Stimulated activated CD4-positive, alpha-beta T cell treated with anti-CD3 and anti-CD28 coated beads, TNF-alpha, amount 100 ng/mL, for 24 hours (primary cell): ENCODE measurements around the gene DAPP1.
"Not testable (repeated sequence)": the region's sequence is repeated elsewhere in the genome, so short reads cannot be mapped to it uniquely, and the experiment has no call there.

Source experiments
- DNase-seq, 3 experiments: peaks; one replicate each; pipeline ENCODE4 v3.0.0-alpha.2; 2020; ENCODE audit warnings: low read depth in 3 of 3

The DAPP1 gene, protein sequence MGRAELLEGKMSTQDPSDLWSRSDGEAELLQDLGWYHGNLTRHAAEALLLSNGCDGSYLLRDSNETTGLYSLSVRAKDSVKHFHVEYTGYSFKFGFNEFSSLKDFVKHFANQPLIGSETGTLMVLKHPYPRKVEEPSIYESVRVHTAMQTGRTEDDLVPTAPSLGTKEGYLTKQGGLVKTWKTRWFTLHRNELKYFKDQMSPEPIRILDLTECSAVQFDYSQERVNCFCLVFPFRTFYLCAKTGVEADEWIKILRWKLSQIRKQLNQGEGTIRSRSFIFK

DNA sequence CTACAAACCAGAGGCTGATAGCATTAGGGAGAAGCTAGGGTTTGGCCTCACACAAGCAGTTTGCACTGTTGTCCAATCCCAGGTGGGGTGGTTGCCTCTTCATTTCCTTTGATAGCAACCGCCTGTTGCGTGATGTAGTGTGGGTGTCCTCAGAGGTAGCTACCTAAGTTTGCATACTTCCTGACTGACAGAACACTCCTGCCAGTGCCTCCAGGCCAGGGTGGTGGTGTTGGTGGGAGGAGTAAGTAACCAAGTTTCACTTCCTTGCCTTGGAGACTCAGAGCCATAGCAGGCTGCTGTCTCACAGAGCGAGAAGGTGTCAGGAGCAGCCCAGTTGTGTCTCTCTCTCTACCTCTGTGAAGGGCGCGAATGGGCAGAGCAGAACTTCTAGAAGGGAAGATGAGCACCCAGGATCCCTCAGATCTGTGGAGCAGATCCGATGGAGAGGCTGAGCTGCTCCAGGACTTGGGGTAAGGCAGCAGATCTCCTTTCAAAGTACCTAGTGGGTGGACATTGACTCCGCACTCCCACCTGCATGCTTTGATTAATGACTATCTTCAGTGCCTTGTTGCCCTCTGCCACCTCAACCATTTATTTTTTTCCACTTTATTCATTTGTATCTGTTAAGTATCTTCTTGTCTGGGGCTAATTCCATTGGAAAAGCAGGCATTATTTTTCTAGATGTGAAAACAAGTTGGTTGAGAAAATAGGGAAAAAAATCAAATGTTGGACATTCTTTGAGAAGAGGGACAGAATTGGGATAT, at the start of gene DAPP1:
Gene DAPP1, plus strand, starts transcription at position 283 of the 764 bp plus-strand sequence. Its CDS starts 87 bp downstream, at position 370.
- DNase-seq: peak; percentile 47 to 71 (median 57)

DNA sequence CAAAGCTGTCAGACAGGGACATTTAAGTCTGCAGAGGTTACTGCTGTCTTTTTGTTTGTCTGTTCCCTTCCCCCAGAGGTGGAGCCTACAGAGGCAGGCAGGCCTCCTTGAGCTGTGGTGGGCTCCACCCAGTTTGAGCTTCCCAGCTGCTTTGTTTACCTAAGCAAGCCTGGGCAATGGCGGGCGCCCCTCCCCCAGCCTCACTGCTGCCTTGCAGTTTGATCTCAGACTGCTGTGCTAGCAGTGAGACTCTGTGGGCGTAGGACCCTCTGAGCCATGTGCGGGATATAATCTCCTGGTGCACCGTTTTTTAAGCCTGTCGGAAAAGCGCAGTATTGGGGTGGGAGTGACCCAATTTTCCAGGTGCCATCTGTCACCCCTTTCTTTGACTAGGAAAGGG, 45.8 kb upstream of the DAPP1 start:
- not testable (repeated sequence) for DNase-seq

DNA sequence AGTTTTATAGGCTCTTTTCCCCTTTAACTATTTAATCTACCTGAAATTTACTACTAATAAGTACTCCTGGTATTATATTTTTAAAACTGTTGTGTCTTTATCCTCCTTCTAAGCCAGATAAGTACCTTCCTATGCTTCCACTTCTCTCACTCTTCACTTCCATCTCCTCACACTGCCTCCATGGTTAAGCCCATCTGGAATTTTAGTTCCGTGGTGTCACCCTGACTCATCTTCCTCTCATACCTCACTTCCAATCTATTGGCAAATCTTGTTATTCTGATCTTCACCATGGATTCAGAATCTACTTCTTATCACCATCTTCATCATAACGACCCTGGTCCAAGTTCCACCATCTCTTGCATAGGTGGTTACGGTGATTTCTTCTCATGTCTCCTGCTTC, 32.7 kb upstream of the DAPP1 start:
- DNase-seq: no peak

DNA sequence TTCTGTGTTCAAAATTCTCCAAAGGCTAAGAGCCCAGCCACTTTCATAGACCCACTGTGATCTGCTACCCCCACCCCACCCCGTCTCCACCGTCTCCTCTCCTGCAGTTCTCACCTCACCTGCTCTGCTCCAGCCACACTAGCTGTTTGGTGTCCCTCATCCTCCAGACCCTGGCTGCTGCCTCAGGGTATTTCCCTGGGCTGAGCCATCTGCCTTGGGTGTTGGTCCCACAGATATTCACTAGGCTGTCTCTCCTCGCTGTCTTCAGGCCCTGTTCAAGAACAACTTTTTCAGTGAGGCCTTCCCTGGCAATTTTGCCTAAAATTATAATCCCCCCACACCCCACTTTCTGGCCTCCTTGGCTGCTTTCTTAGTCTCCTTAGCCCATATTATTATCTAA, 31.8 kb upstream of the DAPP1 start:
- no peak for DNase-seq

DNA sequence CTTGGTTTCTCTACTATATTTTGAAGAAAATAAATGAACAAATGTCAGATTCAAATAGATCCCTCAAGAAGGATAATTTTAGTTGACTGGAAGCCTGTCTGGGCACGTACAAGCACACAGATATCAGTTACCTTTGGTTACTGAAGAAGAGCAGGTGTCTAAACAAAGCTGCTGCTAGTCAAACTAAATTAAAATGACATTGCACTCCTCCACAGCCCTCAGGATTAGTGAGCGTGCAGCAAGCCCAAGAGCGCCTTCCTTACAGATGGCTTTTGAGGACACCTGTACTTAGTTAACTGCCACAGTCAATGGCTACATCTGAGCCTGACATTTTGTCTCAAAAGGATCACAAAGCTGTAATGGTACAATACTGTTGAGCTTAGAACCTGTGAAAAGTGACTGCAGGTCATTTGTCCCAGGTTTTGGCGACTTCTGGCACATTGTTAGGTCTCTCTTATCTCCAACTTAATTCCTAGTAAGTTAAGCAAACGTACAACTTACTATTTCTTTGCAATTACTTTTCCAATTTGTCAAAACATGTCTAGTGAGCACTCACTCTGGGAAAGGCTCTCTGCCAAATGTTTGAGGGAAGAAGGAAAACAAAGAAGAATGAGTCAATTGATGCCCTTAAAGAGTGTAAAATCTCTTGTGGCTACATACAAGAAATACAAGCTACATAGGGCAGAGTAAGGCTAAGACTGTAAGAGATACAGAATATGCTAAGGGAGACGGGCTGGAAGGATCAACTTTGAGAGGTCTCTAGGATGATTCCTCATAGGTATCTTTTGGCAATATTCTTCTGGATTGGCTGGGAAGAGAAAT, 25.6 kb upstream of the DAPP1 start:
- no peak for DNase-seq

DNA sequence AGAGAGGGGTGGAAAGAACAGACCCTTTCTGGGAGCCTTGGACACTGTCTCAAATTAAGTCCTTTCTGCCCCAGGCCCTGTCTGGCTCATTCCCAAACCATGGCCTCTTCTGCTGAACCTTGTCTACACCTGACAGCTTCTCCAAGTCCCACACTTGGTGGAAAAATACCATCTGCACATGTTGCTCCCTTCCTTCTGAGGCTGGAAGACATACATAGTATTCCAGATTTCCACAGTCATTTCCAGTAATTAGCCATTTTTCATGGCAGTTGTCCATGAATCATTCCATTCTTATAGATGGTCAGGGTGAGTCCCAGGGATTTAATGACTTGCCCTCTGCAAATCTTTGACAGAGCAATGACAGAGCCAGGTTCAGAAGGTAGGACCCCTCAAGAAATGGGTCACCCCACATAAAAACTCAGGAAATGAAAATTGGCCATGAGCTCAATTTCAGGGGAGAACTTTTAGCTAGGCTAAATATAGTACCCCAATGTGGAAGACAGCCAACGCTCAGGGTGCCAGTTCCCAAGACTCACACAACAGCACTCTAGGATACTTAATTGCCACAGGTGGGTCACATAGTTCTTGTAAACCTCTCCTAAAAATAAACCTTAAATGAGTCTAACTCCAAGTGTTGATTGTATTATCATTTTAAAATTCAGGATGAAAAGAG, 16.2 kb upstream of the DAPP1 start:
- no peak for DNase-seq

DNA sequence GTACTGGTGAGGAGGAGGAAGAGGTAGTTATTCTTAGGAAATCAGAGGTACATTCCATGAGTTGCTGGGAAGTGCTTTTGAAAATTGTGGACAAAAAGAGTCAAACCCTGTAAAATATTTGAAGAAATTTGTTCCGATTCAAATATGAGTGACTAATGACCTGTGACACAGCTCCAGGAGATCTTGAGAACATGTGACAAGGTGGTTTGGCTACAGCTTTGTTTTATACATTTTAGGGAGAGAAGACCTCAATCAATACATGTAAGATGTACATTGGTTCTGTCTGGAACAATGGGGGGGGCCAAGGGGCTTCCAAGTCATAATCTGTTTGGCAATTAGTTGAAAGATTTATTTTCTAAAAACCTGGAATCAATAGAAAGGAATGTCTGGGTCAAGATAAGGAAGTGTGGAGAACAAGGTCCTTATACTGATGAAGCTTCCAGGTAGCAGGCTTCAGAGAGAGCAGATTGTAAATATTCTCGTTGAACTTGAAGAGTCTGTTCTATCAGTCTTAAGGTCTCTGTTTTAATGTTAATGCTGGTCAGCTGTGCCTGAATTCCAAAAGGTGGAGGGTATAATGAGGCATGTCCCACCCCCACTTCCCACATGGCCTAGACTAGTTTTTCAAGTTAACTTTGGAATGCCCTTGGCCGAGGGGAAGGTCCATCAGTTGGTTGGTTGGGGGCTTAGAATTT, 15.5 kb upstream of the DAPP1 start:
- DNase-seq: no peak

DNA sequence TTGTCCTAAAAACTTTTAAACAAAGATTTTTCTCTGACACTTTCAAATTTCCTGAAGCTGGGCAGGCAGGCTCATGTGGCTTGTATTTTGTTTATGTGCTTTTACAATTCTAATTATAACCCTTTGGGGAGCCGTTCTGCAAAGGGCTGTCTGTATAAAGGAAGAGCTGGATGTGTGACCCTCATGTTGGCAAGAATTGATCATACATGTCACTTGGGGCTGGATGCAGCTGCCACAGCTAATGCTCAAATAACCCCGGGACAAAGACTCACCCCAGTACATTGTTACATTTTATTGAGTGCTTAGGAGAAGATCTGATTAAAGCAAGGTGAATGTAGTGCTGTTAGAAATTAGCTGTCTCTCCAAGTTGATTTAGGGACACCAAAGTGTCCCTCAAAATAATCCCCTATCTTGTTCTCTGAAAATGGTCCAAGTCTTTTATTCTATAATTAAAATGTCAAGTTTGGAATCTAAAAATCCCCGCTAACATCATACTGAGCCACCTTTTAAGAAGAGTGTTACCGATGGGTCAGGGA, 13.0 kb upstream of the DAPP1 start:
- no peak for DNase-seq

DNA sequence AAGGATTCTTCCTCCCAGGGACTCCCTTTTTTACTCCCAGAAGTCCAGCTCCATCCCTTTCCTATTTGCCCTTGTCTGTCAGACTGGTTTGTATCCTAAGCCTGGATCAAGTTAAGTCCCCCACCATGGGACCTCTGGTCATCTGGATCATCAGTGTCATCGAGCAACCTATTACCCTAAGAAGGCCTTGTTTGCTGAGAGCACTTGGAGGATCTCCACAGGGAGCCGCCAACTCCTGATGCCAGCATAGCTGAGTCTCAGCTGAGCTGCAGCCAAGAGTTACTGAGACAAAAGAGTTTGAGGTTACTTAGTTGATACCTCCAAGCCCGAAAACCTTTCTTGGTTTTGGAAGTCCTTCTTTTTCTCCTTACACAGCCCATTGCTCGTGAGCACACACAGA, 10.1 kb upstream of the DAPP1 start:
- DNase-seq: no peak

DNA sequence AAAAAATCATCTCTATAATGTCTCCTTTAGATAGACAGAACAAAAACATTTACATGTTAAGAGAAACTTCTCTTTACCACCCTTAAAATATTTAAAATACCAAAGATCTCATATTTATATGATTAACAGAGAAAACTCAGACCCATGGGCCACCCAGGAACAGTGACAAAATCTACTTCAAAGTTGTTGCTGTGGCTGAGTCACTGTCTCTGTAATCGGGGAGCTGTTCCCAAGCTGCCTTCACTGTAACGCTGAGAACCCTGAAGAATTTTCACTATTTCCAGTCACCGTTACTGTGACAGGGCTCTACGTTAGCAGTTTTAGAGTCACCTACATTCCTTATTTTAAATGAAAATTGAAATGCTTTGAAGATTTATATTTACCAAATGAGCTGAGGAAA, 9.0 kb upstream of the DAPP1 start:
- DNase-seq: no peak

DNA sequence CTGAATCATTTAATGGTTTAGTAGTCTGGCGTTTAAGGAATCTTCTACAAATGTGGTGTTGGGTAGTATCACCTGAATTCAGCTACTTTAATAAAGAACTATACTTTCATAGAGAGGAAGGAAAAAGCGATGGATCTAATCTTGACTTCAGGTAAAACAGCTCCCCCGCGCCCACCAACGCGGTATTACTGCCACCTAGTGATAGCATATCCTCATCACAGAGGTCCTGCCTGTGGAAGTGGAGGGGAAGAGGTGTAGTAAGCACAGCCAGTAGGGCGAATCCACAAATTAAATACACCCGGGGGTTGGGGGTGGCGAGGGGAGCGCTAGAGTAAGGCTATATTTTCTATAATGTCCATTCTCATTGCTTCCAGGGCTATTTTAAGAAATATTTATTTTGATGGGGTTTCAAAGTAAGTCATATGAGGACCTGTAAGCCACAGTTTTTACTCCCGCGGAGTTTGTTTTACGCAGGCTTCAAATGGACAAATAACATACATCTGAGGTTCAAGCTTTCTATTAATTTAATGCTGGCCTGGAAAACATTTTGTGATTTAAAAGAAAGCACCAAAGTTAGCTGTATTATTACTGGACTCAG, 8.3 kb upstream of the DAPP1 start:
- peak; percentile 52 to 71 (median 63) for DNase-seq

DNA sequence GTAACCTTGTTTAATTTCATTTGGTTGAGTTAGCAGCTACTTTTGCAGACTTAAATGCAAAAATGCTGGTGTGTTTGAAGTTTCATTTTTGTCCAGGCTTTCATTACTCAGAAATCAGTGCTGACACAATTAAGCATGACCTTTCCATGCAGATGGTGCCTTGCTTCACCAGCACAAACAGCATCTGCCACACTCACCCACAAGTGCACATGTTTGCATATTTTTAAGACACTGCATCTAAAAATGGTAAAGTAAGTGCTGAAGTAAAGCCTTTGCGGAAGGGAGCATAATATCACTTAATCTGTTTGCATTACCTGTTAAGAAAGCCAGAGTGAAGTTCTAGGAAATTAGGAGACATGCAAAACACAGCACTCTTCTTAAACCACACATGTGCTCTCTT, 7.3 kb upstream of the DAPP1 start:
- no peak for DNase-seq

DNA sequence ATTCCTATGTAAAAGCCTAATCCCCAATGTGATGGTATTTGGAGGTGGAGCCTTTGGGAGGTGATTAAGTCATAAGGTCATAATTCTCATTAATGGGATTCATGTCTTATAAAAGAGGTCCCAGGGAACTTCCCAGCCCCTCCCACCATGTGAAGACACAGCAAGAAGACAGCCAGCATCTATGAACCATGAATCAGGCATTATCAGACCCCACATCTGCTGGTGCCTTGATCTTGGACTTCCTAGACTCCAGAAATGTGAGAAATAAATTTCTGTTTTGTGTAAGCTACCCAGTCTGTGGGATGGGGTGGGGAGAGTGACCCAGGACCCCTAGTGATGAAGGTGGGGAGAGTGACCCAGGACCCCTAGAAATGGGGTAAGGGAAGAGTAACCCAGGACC, 6.1 kb upstream of the DAPP1 start:
- no peak for DNase-seq

DNA sequence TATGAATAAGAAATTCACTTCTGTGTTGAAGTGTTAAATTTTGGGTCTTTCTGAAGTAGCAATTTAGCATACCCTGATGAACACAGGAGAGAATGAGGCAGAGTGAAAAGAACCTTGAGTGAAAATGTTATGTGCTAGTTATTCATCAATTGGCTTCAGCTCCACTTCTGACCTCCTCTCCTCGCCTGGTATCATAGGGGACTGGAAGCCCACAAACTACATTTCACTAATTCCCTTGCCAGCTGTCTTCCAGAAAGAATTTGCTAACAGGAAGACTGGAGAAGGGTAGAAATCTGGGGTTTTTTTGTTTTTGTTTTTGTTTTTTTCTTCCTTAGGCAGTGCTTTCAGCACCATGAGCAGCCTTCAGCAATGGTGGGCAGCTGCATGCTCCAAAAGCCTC, 5.5 kb upstream of the DAPP1 start:
- no peak for DNase-seq

DNA sequence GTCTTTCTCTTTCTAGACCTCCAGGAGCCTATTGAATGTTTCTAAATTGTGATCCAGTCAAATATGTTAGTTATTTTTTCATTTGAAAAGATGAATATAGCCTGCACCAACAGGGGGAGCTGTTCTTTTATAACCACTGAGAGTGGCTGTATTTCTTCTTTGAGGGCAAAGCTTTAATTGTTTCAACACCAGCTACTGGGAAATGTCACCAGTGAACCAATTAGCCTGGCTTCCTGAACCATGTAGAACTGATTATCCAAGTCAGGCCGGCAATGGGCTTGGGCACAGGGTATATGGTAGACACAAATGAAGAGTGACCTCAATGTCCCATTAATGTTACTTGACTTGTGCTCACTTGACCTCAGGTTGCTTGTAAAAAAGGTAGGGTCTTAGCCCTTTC, 4.8 kb upstream of the DAPP1 start:
- peak; percentile 19 to 52 (median 20) for DNase-seq

DNA sequence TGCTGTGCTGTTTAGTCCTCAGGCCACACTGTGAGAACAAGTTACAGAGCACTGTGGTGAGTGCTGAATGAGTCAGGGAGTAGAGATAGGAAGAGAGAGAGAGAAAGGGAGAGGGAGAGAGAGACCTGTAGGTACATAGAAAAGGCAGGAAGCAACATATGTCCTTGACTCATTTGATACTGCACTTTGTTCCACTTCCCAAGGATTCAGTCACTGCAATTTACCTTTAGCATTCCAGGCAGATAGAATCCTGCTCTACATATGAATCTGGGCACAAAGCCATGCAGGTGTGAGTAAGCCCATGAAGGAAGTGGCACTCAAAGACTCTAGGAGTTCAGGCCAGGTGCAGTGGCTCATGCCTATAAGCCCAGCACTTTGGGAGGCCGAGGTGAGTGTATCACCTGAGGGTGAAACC, 1.0 kb upstream of the DAPP1 start:
- DNase-seq: no peak

DNA sequence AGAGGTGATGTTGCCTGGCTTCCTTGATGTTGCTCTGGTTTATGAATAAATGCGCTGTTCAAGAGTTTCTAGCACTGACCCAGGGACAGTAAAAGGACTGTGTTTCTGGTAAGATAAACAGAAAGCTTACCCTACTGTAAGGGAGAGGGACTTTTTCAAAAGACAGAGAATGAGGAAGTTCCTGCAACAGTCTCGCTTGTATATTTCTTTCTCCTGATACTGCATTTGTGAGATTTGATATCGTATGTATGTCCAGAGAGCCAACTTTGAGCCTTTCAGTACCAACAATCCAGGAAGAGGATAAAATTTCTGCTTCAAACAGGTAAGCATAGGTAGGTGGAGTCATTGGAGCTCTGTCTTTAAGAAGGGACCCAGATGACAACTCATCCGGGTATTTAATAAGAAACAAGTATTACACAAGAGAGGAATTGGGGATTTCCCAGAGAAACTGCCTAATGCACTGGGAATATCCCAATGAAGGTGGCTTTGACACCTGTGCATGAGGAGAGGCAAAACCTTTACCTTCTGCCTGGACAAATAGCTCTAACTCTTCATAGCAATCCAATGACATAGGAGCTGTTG, 773 bp downstream of the DAPP1 start:
- DNase-seq: no peak

DNA sequence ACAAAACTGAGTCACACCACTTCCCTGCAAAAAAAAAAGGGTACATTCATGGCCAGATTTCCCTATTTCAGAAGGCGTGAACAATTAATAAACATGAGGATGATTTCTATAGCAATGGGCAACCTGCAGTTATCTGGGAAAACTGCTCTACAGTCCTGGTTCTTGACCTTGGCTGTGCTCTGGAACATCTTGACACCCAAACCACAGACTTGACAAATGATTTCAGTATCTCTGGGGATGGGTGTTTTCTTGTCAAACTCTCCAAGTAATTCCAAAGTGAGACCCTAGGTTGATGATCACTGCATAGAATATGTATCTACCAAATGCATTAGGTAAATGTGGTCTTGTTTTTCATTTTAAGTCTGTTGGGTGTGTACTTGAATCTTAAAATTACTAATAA, 2.0 kb downstream of the DAPP1 start:
- DNase-seq: no peak

DNA sequence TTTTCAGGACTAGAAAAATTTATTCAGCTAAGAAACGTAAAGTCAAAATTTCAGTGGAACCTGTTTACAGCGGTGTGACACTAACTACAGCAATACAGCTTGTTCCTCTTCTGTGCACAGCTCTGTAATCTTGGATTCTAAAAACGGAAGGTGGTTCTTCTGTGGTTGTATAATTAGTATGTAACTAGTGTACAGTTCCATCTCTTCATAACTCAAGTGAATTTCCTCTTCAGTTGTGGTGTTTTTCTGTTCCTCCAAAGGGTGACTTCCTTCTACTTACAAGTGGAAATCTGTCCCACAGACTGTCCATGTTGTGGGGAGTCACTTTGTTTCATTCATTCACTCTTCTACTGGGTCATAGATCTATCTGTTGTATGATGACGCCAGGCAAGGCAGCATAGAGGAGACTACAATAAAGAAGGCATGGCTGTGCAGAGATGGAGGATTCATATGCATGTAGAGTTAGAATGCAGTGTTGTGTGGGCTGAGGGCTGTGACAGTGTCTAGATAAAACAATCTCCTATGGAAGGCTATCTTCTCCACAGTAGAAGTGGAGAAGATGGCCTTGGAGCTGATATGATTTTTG, 5.4 kb downstream of the DAPP1 start:
- DNase-seq: no peak

DNA sequence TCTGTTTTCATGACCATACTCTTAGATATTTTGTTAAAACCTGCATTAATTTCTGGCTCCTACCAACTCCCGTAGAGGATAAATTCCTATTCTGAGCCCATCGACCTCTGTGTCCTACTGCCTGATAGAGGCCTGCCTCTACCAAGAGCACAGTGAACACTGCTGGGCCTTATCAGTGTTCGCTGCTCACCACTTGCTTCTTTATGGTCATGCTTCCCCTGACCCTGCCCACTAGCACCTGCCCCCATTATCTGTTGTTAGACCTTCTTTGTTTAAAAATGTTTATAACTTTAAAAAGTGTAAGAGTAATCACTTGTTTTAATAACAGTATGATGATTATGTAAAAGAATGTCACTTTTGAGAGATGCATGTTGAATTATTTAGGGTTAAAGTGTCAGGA, 6.1 kb downstream of the DAPP1 start:
- no peak for DNase-seq
